Thoracic aorta endothelial cell (primary cell): ENCODE measurements around the gene BBS12. TPM values are rescaled to one million over a fixed set of nuclear protein-coding genes. Genes with fewer than 3 reads are reported as not detected.

Experiments used
- total RNA-seq: library from RNA; depleted of rRNA; stranded (reverse); fragments of >200 nt; gene quantifications from 2 replicates; pipeline ENCODE4 v1.2.3, GENCODE V29; 2012

BBS12 gene
- 2.8 and 4.2 TPM in 2 replicates for total RNA-seq

GRCh38 chr4:122732329-122733026, at the start of gene BBS12:
TSS of gene BBS12 (plus strand) at chr4:122732704. CDS start at chr4:122741893, 9,189 bp downstream.

Other genes with a start within 250 kb of the BBS12 start
- not detected in 2 replicates for gene IL21, start 111.6 kb upstream of the BBS12 start, total RNA-seq
- gene FGF2, start 94.1 kb downstream of the BBS12 start, total RNA-seq, result 26.3 and 30.0 TPM in 2 replicates
- gene NUDT6, start 189.9 kb downstream of the BBS12 start, total RNA-seq, result 6.6 and 6.9 TPM in 2 replicates